Stomach smooth muscle (tissue), 2 donors: ENCODE results near the gene RS1.

ENCODE experiments used
- H3K27ac ChIP-seq: one replicate; pipeline ENCODE4 v1.7.0; 2013; ENCODE audit warnings: mild to moderate bottlenecking, low read length, inconsistent platforms
- H3K27me3 ChIP-seq, 2 donors: one replicate each; pipeline ENCODE4 v1.7.0; 2013; ENCODE audit warnings: low read length in 2 of 2; ENCODE audit not compliant: insufficient read depth in 2 of 2, control insufficient read depth in 1 of 2
- H3K36me3 ChIP-seq, 2 donors: one replicate each; pipeline ENCODE4 v1.7.0; 2013; ENCODE audit warnings: low read length in 2 of 2; ENCODE audit not compliant: control insufficient read depth in 2 of 2, insufficient read depth in 2 of 2
- H3K4me1 ChIP-seq: one replicate; pipeline ENCODE4 v1.7.0; 2013; ENCODE audit warnings: low read length; ENCODE audit not compliant: control insufficient read depth, insufficient read depth
- H3K4me3 ChIP-seq, 2 donors: one replicate each; pipeline ENCODE4 v1.7.0; 2013; ENCODE audit warnings: low read length in 2 of 2
- H3K9ac ChIP-seq, 2 donors: one replicate each; pipeline ENCODE4 v1.7.0; 2013; ENCODE audit warnings: low read length in 2 of 2, mild to moderate bottlenecking in 1 of 2
- H3K9me3 ChIP-seq, 2 donors: one replicate each; pipeline ENCODE4 v1.7.0; 2013; ENCODE audit warnings: low read length in 2 of 2; ENCODE audit not compliant: control insufficient read depth in 2 of 2
- donor health status: healthy.
- donor health status: Pancreatic carcinoma.

The RS1 gene

GRCh38 chrX:18672008-18672407, at the start of gene RS1:
Gene RS1 (minus strand): TSS chrX:18672108. CDS start chrX:18672068, 40 bp downstream.
- Histone ChIP-seq H3K36me3 (no peaks in the 10 kb centered on the region), H3K9ac (no peak within 1 kb of the TSS), H3K4me3 (no peak within 1 kb of the TSS), H3K4me1 (peaks cover 4% of the 10 kb centered on the region), H3K27me3 (no peaks in the 10 kb centered on the region), H3K9me3 (no peaks in the 10 kb centered on the region), H3K27ac (no peak within 1 kb of the TSS)

- Histone ChIP-seq H3K4me1 (no peaks in the 10 kb centered on the region), H3K27ac (no peak overlapping the region), H3K9me3 (no peaks in the 10 kb centered on the region), H3K27me3 (peaks cover 0 to 2% of the 10 kb centered on the region in 2 donors), H3K9ac (no peak overlapping the region), H3K36me3 (no peaks in the 10 kb centered on the region), H3K4me3 (no peak overlapping the region)
Measured at GRCh38 chrX:18719852-18720251, 47.9 kb upstream of the RS1 start.

- Histone ChIP-seq H3K27ac (no peak overlapping the region), H3K4me3 (no peak overlapping the region), H3K36me3 (no peaks in the 10 kb centered on the region), H3K27me3 (peaks cover 0 to 2% of the 10 kb centered on the region in 2 donors), H3K9me3 (no peaks in the 10 kb centered on the region), H3K9ac (no peak overlapping the region), H3K4me1 (no peaks in the 10 kb centered on the region)
Measured at GRCh38 chrX:18714910-18715309, 43.0 kb upstream of the RS1 start.

GRCh38 chrX:18709833-18710232, 37.9 kb upstream of the RS1 start:
- Histone ChIP-seq H3K36me3 (no peaks in the 10 kb centered on the region), H3K9me3 (no peaks in the 10 kb centered on the region), H3K27me3 (no peaks in the 10 kb centered on the region), H3K27ac (no peak overlapping the region), H3K4me3 (no peak overlapping the region), H3K4me1 (no peaks in the 10 kb centered on the region), H3K9ac (no peak overlapping the region)

- Histone ChIP-seq H3K27ac (no peak within 1 kb of the TSS), H3K27me3 (peaks cover 0 to 2% of the 10 kb centered on the region in 2 donors), H3K4me3 (no peak within 1 kb of the TSS), H3K9me3 (no peaks in the 10 kb centered on the region), H3K36me3 (no peaks in the 10 kb centered on the region), H3K4me1 (peaks cover 4% of the 10 kb centered on the region), H3K9ac (no peak within 1 kb of the TSS)
Measured at GRCh38 chrX:18707426-18708049, 35.6 kb upstream of the RS1 start, which contains the start of gene PPEF1. Gene PPEF1 (plus strand): TSS chrX:18707645. CDS start chrX:18707781, 136 bp downstream.

GRCh38 chrX:18702362-18703195, 30.7 kb upstream of the RS1 start:
- no peak overlapping the region for H3K27ac ChIP-seq
- H3K4me1 ChIP-seq, result peaks cover 4% of the 10 kb centered on the region
- H3K4me3 ChIP-seq, result peak overlapping the region in 1 of 2 donors; percentile 15
- H3K36me3 ChIP-seq, result no peaks in the 10 kb centered on the region
- H3K27me3 ChIP-seq, result peaks cover 0 to 4% of the 10 kb centered on the region in 2 donors
- no peak overlapping the region for H3K9ac ChIP-seq
- no peaks in the 10 kb centered on the region for H3K9me3 ChIP-seq

GRCh38 chrX:18701621-18702361, 29.9 kb upstream of the RS1 start:
- H3K36me3 ChIP-seq, result no peaks in the 10 kb centered on the region
- H3K9ac ChIP-seq, result no peak overlapping the region
- H3K9me3 ChIP-seq, result no peaks in the 10 kb centered on the region
- H3K4me3 ChIP-seq, result no peak overlapping the region
- H3K27ac ChIP-seq, result no peak overlapping the region
- peaks cover 4% of the 10 kb centered on the region for H3K4me1 ChIP-seq
- peaks cover 0 to 6% of the 10 kb centered on the region in 2 donors for H3K27me3 ChIP-seq

- H3K36me3 ChIP-seq, result no peaks in the 10 kb centered on the region
- peaks cover 0 to 8% of the 10 kb centered on the region in 2 donors for H3K27me3 ChIP-seq
Measured at GRCh38 chrX:18698737-18699650, 27.1 kb upstream of the RS1 start.

GRCh38 chrX:18696653-18697052, 24.7 kb upstream of the RS1 start:
- no peaks in the 10 kb centered on the region for H3K36me3 ChIP-seq
- no peak overlapping the region for H3K27ac ChIP-seq
- peaks cover 0 to 6% of the 10 kb centered on the region in 2 donors for H3K27me3 ChIP-seq

More at GRCh38 chrX:18698737-18699650, 27.1 kb upstream of the RS1 start:
- Histone ChIP-seq H3K4me1 (peaks cover 4% of the 10 kb centered on the region), H3K4me3 (no peak overlapping the region), H3K27ac (no peak overlapping the region), H3K9ac (no peak overlapping the region), H3K9me3 (no peaks in the 10 kb centered on the region)

GRCh38 chrX:18692541-18692940, 20.6 kb upstream of the RS1 start:
- peaks cover 0 to 2% of the 10 kb centered on the region in 2 donors for H3K9me3 ChIP-seq
- H3K9ac ChIP-seq, result no peak overlapping the region
- H3K4me1 ChIP-seq, result no peaks in the 10 kb centered on the region
- no peaks in the 10 kb centered on the region for H3K36me3 ChIP-seq
- peaks cover 0 to 4% of the 10 kb centered on the region in 2 donors for H3K27me3 ChIP-seq
- H3K27ac ChIP-seq, result no peak overlapping the region
- no peak overlapping the region for H3K4me3 ChIP-seq

More at GRCh38 chrX:18696653-18697052, 24.7 kb upstream of the RS1 start:
- H3K4me1 ChIP-seq, result no peaks in the 10 kb centered on the region
- no peak overlapping the region for H3K9ac ChIP-seq
- no peak overlapping the region for H3K4me3 ChIP-seq
- no peaks in the 10 kb centered on the region for H3K9me3 ChIP-seq
